Astrocyte (in vitro differentiated cells and primary cell): ENCODE results near the gene HTR7. TPM values are rescaled to one million over a fixed set of nuclear protein-coding genes. Genes with fewer than 3 reads are reported as not detected.

Experiments
- DNase-seq: peaks from one replicate; pipeline ENCODE4 v3.0.0-alpha.2; 2010; ENCODE audit warnings: low read depth
- FAIRE-seq: peaks from 2 replicates; lab custom pipeline; 2011; peaks lifted over from hg19 to GRCh38; lab: Jason Lieb, UNC
- H2AFZ ChIP-seq: 2 replicates; pipeline ENCODE4 v1.6.0; 2012; ENCODE audit warnings: low read depth, low read length, inconsistent platforms
- H3K27ac ChIP-seq: 2 replicates; pipeline ENCODE4 v1.5.1; 2011; ENCODE audit warnings: low read depth, low read length, inconsistent platforms
- H3K27me3 ChIP-seq: 2 replicates; pipeline ENCODE4 v1.6.0; 2011; ENCODE audit warnings: low read length, inconsistent platforms; ENCODE audit not compliant: insufficient read depth
- H3K36me3 ChIP-seq: 2 replicates; pipeline ENCODE4 v1.5.1; 2011; ENCODE audit warnings: low read length, inconsistent platforms; ENCODE audit not compliant: insufficient read depth
- H3K4me1 ChIP-seq: 2 replicates; pipeline ENCODE4 v1.5.1; 2011; ENCODE audit warnings: low read length, inconsistent platforms; ENCODE audit not compliant: insufficient read depth
- H3K4me2 ChIP-seq: 2 replicates; pipeline ENCODE4 v1.6.0; 2012; ENCODE audit warnings: low read length, inconsistent platforms
- H3K4me3 ChIP-seq: 2 replicates; pipeline ENCODE4 v1.5.1; 2011; ENCODE audit warnings: low read depth, mild to moderate bottlenecking, low read length, inconsistent platforms; ENCODE audit not compliant: insufficient read depth
- H3K79me2 ChIP-seq: 2 replicates; pipeline ENCODE4 v1.6.0; 2012; ENCODE audit warnings: mild to moderate bottlenecking, low read length, inconsistent platforms; ENCODE audit not compliant: insufficient read depth
- H3K9ac ChIP-seq: 2 replicates; pipeline ENCODE4 v1.6.0; 2012; ENCODE audit warnings: mild to moderate bottlenecking, low read length, inconsistent platforms
- H3K9me3 ChIP-seq: 2 replicates; pipeline ENCODE4 v1.5.1; 2012; ENCODE audit warnings: low read depth, mild to moderate bottlenecking, low read length, inconsistent platforms; ENCODE audit not compliant: insufficient read depth
- H4K20me1 ChIP-seq: 2 replicates; pipeline ENCODE4 v1.6.0; 2012; ENCODE audit warnings: low read length, inconsistent platforms; ENCODE audit not compliant: insufficient read depth
- H3K27ac Mint-ChIP-seq: one replicate; pipeline ENCODE4 v1.8.0; 2021; ENCODE audit warnings: mild to moderate bottlenecking, mixed read lengths; ENCODE audit not compliant: unreplicated experiment
- H3K27me3 Mint-ChIP-seq: one replicate; pipeline ENCODE4 v1.8.0; 2021; ENCODE audit warnings: low read depth, mixed read lengths; ENCODE audit not compliant: unreplicated experiment
- H3K36me3 Mint-ChIP-seq: one replicate; pipeline ENCODE4 v1.8.0; 2021; ENCODE audit warnings: low read depth, mixed read lengths; ENCODE audit not compliant: unreplicated experiment
- H3K4me1 Mint-ChIP-seq: one replicate; pipeline ENCODE4 v1.8.0; 2021; ENCODE audit warnings: low read depth, mixed read lengths; ENCODE audit not compliant: unreplicated experiment
- H3K4me3 Mint-ChIP-seq: one replicate; pipeline ENCODE4 v1.8.0; 2021; ENCODE audit warnings: mild to moderate bottlenecking, moderate library complexity, mixed read lengths; ENCODE audit not compliant: unreplicated experiment
- H3K9me3 Mint-ChIP-seq: one replicate; pipeline ENCODE4 v1.8.0; 2021; ENCODE audit warnings: mild to moderate bottlenecking, mixed read lengths; ENCODE audit not compliant: unreplicated experiment
- EZH2 ChIP-seq: IDR thresholded peaks from 2 replicates; pipeline ENCODE4 v1.6.1; 2012; ENCODE audit warnings: mild to moderate bottlenecking, low read length, inconsistent platforms; ENCODE audit not compliant: insufficient read depth
- total RNA-seq: library from RNA; stranded (reverse); gene quantifications from 2 replicates; pipeline ENCODE4 v1.2.1, GENCODE V29; 2021
- TF ChIP-seq, protein P1 (sequence below): IDR thresholded peaks from 2 replicates; pipeline ENCODE4 v1.5.1; 2011; ENCODE audit warnings: low read depth, mild to moderate bottlenecking, inconsistent platforms, low read length, moderate library complexity; ENCODE audit not compliant: insufficient read depth

The HTR7 gene
- total RNA-seq, 1 donor from 2014 or later, result 0.89 TPM

DNA sequence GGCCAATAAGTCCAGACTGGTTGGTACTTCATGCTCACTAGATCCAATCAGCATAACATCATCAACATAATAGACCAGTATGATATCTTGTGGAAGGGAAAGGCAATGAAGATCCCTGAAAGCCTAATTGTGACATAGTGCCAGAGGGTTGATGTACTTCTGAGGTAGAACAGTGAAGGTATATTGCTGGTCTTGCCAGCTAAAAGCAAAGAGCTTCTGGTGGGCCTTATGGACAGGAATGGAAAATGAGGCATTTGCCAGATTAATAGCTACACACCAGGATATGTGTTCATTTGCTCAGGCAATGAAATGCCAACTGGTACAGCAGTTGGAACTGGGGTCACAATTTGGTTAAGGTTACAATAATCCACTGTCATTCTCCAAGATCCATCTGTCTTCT, 156.4 kb downstream of the HTR7 start:
- Mint-ChIP-seq H3K27ac (no peak overlapping the region), H3K4me3 (no peak overlapping the region), H3K36me3 (no peaks in the 10 kb centered on the region), H3K4me1 (no peaks in the 10 kb centered on the region), H3K27me3 (no peaks in the 10 kb centered on the region), H3K9me3 (peaks cover under 1% of the 10 kb centered on the region)
- H3K79me2 ChIP-seq, result no peaks in the 10 kb centered on the region
- no peak overlapping the region for H2AFZ ChIP-seq
- FAIRE-seq, result no peak
- TF ChIP-seq EZH2, result no peak
- TF ChIP-seq, protein P1, sequence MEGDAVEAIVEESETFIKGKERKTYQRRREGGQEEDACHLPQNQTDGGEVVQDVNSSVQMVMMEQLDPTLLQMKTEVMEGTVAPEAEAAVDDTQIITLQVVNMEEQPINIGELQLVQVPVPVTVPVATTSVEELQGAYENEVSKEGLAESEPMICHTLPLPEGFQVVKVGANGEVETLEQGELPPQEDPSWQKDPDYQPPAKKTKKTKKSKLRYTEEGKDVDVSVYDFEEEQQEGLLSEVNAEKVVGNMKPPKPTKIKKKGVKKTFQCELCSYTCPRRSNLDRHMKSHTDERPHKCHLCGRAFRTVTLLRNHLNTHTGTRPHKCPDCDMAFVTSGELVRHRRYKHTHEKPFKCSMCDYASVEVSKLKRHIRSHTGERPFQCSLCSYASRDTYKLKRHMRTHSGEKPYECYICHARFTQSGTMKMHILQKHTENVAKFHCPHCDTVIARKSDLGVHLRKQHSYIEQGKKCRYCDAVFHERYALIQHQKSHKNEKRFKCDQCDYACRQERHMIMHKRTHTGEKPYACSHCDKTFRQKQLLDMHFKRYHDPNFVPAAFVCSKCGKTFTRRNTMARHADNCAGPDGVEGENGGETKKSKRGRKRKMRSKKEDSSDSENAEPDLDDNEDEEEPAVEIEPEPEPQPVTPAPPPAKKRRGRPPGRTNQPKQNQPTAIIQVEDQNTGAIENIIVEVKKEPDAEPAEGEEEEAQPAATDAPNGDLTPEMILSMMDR, result no peak
- H3K4me1 ChIP-seq, result no peaks in the 10 kb centered on the region
- DNase-seq, result no peak
- no peaks in the 10 kb centered on the region for H4K20me1 ChIP-seq
- no peak overlapping the region for H3K9ac ChIP-seq
- H3K36me3 ChIP-seq, result no peaks in the 10 kb centered on the region
- H3K27ac ChIP-seq, result no peak overlapping the region
- H3K9me3 ChIP-seq, result no peaks in the 10 kb centered on the region
- no peak overlapping the region for H3K4me2 ChIP-seq
- H3K27me3 ChIP-seq, result no peaks in the 10 kb centered on the region
- no peak overlapping the region for H3K4me3 ChIP-seq

DNA sequence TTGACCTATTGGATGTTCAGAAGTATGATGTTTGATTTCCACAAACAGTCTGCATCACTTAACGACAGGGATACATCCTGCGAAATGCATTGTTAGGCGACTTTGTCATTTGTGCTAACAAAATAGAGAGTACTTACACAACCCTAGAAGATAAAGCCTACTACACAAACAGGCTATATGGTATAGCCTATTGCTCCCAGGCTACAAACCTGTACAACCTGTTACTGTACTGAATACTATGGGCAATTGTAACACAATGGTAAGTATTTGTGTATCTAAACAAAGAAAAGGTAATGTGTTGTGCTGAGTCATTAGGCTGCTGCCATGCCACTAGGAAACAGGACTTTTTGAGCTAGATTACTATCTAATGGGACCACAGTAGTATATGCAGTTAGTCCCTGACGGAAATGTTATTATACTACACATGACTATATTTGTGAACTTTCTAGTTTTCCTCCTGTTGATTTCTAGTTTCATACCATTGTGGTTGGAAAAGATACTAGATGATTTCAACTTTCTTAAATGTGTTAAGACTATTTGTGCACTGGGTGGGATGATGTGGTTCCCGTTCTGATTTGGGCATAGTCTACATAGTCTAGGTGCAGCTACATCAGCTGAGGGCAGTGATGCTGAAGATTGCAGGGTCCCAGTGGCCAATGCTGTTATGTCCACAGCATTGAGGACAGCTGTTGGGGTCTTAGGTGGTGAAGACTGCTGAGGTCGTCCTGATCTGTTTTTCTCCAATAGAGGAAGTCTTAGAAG, 161.7 kb downstream of the HTR7 start:
- H3K27me3 Mint-ChIP-seq, result no peaks in the 10 kb centered on the region
- peak overlapping the region; percentile 62 for H3K27ac Mint-ChIP-seq
- DNase-seq (no peak), FAIRE-seq (no peak)
- H3K4me1 Mint-ChIP-seq, result no peaks in the 10 kb centered on the region
- Histone ChIP-seq H3K4me2 (no peak overlapping the region), H3K9ac (no peak overlapping the region), H3K27me3 (no peaks in the 10 kb centered on the region), H2AFZ (no peak overlapping the region), H3K27ac (no peak overlapping the region), H4K20me1 (no peaks in the 10 kb centered on the region), H3K4me3 (no peak overlapping the region), H3K4me1 (no peaks in the 10 kb centered on the region), H3K9me3 (no peaks in the 10 kb centered on the region), H3K79me2 (no peaks in the 10 kb centered on the region), H3K36me3 (no peaks in the 10 kb centered on the region)
- TF ChIP-seq, protein P1, result no peak
- no peak for TF ChIP-seq EZH2
- peaks cover 4% of the 10 kb centered on the region for H3K9me3 Mint-ChIP-seq
- no peaks in the 10 kb centered on the region for H3K36me3 Mint-ChIP-seq
- H3K4me3 Mint-ChIP-seq, result no peak overlapping the region

Other genes starting within 250 kb of the HTR7 start
- gene RPP30, start 13.9 kb upstream of the HTR7 start, total RNA-seq, result 24.9 and 32.0 TPM in 2 replicates
- 841 and 913 TPM in 2 replicates for gene ANKRD1, start 63.0 kb upstream of the HTR7 start, total RNA-seq